ENCODE measurements around the gene LCT.
A peak's percentile ranks its signal among the peaks of the same experiment; 100 is the strongest.
"Not testable (repeated sequence)": the region's sequence is repeated elsewhere in the genome, so short reads cannot be mapped to it uniquely, and the experiment has no call there.

The LCT gene

DNA sequence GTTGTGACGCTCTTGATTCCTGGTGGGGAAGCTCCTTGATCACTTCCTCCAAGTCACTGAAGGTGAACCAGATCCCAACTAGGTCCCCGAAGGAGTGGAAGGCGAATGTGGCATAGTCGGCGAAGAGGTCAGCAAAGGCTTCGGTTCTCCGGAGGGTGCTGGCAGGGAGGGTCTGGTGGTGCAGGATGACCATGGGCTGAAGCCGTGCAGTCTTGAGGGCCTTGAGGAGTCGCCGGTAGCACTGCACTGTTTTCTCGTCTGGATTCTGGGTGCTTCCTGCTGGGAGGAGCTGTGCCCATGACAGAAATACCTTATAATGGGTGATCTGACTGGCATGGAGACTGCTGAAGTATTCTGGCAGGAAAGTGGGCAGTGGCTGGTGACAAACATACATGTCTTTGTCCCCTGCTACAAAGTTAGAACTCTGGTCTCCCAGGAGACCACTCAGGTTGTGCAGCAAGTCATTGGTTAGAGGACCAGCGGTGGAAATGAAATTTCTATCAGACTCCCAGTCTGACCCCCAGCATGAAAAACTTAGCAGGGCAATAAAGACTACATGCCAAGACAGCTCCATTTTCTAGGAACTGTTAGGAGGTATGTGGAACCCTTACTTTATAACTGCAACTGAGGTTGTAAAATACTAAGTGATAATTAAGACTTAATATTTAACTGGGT is at the start of gene LCT:
Gene LCT, minus strand, starts transcription at position 589 of the 675 bp plus-strand sequence. Its CDS starts 15 bp downstream, at position 574.
- DNase-seq: no peak

DNA sequence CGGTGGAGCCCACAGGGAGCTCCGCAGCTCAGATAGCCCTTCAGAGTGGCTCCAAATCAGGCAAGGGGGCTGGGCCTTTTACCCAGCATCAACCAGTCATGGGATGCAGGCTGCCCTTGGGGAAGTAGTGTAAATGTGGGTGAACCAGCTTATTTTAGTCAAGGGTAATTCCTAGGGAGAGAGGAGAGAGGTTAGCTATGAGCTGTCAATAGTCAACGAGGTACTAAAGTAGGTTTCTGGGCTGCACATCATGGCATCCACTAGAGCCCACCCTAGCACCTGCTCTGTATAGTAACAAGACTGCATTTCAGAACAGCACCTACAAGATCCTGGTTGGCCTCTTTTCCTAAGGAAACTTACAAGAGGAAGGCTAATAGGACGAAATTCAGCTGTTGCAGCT is 48.7 kb upstream of the LCT start:
- no peak for DNase-seq

DNA sequence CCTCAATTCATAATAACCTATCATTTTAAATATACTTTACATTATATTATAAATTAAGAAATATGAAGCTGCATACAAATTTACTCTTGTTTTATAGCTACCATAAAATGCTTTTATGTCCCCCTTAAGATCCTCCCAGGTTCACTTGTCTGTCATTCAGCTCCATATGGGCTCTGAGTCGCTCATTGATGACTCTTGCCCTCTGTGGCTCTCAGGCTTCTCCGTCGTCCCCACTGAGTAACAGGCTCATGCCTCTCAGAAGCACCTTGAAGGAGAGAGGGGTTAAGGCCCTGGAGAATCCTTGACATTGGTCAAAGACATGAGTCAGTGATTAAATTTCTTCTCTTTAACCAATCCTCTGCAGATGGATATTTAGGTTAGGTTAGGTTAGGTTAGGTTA is 45.4 kb upstream of the LCT start:
- no peak for DNase-seq

DNA sequence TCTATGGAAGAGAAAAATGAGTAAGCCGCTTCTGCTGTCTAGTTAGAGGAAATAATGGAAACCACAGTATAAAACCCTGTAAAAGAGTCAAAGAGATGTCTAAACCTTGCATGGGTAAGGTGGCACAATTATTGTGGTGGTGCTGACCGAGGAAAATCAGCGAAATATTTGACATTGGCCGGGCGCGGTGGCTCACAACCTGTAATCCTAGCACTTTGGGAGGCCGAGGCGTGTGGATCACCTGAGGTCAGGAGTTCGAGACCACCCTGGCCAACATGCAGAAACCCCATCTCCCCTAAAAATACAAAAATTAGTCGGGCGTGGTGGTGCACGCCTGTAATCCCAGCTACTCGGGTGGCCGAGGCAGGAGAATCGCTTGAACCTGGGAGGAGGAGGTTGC is 39.8 kb upstream of the LCT start:
- DNase-seq: not testable (repeated sequence)

DNA sequence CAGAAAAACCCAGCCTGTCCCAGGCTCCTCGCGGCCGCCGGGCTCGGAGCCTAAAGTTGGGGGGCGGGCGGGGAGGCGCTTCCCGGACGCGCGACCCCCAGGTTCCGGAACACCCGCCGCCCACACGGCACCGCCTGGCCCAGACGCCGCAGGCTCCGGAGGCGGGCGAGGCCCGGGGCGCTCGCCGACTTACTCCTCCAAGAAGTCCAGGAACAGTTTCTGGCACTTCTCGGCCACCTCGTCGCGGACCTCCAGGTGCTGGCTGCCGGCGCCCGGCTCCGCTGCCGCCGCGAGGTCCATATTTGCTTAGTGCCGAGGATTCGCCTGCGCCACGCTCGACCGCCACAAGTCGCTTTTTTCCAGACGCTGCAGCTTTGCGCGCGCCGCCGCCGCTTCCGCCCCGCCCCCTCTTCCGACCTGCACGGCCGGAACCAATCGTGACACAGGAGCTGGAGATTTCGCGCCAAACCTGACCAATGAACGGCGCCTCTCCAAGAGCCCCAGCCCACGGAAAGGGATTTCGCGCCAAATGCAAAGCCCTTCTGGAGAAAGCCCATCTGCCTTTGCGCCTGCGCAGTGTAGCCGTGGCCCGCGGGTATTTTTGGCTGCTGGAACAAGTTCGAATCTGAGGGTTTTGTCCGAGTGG is 39.2 kb upstream of the LCT start, which contains the start of gene MCM6:
Gene MCM6, minus strand, starts transcription at position 378 of the 646 bp plus-strand sequence. Its CDS starts 78 bp downstream, at position 300.
- peak; percentile 96 to 99 (median 97) for DNase-seq

DNA sequence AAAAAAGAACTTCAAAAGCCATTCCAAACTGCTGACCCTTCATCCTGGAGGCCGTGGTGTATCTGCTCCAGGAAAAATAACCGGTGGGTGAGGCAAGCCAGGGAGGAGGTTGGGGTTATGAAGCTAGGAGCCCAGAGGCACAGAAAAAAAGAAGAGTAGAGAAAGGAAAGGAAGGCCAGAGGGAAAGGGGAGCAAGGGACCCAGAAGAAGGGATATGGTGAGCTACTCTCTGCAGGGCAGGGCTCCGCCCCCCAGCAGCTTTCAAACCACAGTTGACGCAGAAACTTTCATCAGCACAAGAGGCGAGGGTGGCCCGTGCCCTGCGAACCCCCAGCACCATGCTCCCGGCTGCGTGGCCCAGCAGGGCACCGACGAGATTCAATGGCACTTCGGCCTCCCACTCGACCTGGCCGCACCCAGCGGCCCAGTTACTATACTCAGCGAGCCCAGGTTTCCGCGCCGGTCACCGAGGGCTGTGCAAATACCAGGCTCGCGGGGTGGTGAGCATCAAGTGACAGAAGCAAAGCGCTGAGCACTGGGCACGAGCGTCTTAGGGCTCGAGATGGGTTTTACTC is 38.6 kb upstream of the LCT start:
- peak; percentile 18 to 79 (median 79) for DNase-seq

DNA sequence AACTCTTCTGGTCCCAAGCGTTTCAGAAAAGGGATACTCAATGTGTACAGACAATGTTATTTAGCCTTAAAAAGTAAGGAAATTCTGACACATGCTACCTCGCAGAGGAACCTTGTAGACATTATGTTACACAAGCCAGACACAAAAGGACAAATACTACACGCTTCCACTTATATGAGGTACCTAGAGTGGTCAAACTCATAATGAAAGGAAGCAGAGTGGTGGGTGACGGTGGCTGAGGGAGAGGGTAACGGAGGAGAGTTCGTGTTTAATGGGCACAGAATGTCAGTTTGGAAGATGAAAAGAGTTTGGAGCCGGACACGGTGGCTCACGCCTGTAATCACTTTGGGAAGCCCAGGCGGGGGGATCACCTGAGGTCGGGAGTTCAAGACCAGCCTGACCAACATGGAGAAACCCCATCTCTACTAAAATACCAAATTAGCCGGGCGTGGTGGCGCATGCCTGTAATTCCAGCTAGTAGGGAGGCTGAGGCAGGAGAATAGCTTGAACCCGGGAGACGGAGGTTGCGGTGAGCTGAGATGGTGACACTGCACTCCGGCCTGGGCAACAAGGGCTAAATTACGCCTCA is 37.9 kb upstream of the LCT start:
- DNase-seq: no peak

DNA sequence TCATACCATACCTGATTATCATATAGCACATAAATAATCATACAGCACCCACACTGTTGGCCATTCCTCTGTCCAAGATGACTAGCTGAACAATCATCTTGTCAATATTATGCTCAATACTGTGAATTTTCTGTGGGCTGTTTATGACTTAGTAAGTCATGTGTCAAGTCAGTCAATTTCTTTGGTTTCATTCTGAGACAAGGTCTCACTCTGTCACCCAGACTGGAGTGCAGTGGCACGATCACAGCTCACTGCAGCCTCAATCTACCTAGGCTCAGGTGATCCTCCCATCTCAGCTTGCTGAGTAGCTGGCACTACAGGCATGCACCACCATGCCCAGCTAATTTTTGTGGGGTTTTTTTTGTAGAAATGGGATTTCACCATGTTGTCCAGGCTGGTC is 33.6 kb upstream of the LCT start:
- DNase-seq: no peak

DNA sequence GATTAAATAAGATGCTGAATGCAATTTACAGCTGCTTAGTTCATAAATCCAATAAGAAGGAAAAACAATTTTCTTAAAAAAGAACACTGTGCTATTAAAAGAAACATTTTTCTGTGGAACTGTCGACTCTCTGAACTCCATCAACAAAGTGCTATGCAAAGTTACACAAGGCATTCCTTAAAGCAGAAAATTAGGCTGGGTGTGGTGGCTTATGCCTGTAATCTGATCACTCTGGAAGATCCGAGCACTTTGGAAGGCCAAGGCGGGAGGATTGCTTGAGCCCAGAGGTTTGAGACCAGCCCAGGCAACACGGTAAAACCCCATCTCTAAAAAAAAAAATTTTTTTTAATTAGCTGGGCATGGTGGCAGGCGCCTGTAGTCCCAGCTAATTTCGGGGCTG is 26.2 kb upstream of the LCT start:
- no peak for DNase-seq

DNA sequence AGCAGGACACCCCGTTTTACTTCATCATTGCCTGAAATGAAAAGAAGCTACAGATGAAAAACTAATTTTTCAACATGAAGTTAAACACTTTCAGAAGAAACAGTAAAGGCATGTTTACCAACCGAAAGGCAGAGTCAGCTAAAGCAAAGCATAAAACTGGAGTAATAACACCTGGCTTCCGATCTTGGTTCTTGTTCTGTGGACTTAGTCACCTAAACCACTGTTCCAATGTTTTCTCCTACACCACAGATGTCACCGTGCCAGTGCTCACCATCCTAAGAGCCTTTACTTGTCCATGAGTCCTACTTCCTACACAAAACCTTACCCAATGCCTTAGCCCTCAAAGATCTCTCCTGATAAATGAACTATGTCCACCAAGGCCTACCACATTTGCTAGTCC is 25.7 kb upstream of the LCT start:
- no peak for DNase-seq

DNA sequence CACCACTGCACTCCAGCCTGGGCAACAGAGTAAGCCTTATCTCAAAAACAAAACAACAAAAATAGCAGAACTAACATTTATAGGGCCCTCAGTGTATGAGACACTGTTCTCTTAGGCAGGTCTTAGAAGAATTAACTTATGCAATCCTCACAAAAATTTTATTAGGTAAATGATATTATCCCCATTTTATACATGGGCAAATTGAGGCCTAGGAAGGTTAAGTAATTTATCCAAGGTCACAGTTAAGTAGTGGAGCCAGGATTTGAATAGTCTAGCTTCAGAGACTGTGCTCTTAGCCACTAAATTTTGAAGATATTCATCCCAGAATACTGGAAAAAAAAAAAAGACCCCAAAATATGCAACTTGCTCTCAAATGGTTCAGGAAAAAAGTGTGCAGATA is 16.4 kb upstream of the LCT start:
- no peak for DNase-seq

DNA sequence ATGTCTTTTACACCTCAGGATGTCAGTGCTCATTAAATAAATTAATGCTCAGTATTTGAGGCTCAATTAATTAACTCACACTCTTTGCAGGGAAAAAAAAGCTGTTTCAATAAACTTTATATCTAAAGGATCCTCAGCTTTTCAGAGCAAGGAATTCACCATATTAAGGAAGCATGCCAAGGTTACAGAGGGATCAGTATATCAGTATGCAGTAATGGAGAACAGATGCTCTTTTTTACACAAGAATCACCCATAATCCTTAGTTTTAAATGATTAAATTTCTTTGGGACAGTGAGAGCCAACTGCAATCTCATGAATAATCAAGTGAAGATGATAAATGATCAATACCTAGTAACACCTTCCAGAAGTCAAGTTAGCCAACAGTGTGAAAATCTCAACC is 14.9 kb upstream of the LCT start:
- DNase-seq: no peak

DNA sequence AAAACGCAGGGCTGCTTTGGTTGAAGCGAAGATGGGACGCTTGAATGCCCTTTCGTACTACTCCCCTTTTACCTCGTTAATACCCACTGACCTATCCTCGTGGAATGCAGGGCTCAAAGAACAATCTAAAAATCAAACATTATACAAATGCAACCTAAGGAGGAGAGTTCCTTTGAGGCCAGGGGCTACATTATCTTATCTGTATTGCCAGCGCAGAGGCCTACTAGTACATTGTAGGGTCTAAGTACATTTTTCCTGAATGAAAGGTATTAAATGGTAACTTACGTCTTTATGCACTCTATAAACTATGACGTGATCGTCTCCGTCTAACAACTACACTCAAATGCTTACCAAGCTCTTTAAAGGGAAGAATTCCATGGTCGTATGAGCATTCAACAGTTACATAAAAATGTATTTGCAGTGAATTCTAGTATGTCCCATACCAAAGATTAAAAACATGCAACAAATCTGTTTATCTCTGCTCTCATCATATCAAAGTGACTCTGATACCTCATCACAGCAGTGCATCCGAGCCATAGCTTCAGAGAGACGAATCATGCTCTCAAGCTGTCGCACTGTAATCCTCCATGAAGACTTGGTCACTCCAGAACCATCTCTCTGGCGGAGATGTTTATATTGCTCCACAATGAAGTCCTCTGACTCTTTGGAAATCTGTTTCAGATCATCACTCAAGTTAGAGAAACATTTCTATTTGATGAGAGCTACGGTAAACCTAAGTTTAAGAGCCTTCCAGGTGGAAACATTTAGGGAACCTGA is 14.1 kb upstream of the LCT start:
- DNase-seq: no peak

DNA sequence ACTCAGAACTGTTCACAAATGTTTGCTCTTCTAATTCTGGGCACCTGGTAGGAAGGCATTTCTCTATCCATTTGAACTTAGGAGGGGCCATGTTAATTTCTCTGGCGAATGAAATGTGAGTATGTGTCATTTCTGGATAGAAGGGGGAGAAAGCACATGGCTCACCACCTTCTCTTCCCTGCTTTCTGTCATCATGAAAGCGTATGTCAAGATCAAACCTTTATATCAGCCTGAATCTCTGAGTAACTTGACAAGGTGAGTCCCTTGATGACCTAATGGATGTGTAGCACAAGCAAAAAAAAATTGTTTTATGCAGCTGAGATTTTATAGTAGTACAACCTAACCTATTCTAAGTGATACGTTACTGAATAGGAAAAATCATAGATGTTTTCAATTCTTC is 12.1 kb upstream of the LCT start:
- DNase-seq: no peak

DNA sequence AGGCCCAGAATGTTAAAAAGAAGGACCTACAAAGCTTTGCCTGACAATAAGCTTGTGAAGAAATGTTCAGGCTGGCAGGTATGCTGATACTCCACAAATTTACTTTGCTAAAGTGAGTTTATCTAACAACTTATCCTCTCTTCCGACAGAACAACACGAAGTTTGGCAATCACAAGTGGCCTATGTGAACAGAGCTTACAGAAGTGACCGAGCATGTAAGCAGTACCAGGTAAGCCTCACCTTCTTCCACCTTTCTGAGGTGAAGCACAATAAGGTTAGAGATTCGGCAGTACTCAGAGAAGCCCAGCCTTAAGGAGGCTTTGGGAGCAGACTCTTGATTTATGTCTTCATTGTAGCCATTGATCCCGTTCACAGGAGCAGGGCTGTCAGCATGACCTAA is 9.0 kb upstream of the LCT start:
- DNase-seq: no peak

DNA sequence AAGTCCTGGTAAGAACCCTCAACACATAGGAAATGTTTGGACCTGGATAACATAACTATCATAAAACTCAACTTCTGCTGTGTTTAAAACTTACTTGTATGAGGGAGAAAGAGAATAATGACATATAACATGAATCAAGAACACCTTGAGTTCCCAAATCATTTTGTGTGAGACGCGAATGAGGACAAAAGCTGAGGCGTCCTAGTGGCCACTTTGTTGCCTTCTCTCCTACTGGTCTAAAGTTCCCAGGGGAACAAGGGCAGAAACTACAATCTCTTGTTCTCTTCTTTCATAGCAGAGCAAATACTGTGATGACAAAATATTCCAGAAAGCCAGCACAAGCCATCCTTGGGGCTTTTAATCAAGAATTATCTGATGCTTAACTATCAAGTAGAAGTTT is 8.3 kb upstream of the LCT start:
- no peak for DNase-seq

DNA sequence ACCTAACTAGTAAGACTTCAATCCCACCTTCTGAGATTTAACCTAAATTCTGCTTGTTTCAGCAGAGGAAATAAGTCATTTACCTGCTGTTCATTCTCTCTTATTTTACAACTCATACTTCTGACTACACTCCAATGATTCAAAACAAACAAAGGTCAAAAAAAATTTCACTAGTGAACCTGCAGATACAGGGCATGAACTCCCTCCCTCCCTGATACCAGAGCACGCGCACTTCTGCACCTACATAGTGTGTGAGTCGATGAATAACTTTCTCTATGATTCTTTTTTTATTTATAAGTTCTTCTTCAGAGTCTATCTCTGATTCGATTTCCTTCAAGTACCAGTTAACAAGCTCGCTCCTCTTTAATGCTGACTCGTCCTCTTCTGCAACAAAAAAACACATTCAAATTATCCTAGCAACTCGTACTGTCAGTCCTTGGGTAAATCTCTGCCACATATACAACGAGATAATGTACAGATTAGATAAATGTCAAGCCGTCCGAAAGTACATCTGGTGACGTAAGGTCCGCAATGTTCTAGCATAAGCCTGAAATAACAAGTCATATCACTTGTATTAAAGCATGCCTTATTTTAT is 7.4 kb upstream of the LCT start:
- no peak for DNase-seq

DNA sequence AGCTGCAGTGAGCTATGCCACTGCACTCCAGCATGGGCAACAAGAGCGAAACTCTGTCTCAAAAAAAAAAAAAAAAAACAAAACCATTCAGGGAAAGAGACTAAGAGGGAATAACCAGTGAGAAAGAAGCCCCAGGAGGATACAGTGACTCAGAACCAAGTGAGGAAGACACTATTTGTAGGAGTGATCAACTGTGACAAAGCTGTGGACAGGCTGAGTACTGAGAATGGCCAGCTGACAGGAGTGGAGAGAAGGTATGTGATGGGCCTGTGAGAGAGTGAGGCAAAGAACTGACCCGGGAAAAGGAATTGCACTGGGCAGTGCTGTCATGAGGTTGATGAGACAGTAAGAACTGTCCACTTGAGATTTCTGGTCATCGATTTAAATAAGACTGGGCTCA is 6.7 kb upstream of the LCT start:
- no peak for DNase-seq

DNA sequence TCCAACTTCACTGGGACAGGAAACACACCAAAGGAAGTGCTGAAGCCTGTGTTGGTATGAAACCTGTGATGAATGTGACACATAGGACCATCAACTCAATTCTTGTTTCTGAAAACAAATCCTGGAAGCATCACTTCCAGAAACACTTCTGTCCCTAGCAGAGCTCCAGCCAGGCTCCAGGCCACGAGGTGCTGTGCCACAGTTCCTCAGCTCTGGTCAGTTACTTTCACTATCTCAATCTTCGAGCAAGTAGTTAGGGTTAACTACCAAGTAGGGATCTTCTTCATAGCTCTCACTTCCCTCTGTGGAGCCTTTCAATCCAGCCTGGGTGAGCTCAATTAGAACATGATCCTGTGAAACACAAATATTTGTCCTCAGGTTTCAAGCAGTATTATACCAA is 3.6 kb upstream of the LCT start:
- DNase-seq: no peak

DNA sequence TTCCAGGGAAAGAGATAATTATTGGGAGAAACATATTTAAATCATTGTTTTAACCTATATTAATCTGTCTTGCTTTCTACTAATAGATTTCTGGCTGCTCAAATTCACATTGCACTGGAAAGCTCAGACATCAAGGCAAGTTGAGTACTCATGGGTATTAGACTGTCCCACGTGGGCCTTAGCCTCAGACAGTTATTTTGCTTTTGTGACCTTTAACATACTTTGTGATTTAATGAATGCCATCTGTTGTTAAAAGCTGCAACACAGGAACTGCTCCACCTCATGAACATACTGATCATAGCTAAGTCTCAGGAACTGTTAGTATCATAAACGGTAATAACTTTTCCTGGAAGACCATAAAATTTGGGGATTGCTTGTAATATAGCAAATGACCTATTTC is 2.7 kb upstream of the LCT start:
- no peak for DNase-seq

DNA sequence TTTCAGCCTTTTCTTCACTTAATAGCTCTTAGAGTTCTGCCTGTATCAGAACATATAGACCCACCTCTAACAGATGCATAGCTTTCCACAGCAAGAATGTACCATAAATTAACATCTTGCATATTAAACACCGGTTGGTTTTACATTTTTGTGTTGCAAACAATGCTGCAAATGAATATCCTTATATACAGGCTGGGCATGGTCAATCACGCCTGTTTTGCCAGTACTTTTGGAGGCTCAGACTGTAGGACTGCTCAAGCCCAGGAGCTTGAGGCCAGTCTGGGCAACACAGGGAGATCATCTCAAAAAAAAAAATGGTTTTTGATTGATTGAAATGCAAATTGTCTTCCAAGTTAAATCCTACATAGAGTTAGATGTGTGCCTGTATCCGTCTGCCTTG is 1.5 kb upstream of the LCT start:
- no peak for DNase-seq

DNA sequence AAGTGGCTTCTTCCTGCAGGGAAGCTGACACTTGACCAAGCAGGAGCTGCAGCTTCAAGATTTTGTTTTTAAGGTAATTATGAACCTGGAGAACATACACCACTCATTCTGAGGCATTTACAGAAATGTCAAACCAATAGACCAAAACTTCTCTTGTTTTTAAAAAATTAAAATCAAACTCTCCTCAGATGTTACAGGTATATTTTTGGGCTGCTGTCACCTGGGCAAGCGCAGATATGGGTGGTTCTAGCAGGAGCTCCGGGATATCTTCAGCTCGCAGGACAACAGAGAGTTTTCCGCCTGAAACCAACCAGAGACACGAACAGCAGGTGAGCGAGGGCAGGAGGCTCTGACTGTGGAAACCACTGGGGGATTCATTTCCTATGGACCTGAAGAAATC is 4.1 kb downstream of the LCT start:
- no peak for DNase-seq

All from NCI-H1417 (cell line).